GM19238 (cell line): ENCODE data around the gene PIK3R5.
"Not testable (repeated sequence)": the region's sequence is repeated elsewhere in the genome, so short reads cannot be mapped to it uniquely, and the experiment has no call there.

Source experiments
- DNase-seq: peaks from one replicate; pipeline ENCODE4 v3.0.0; 2011; ENCODE audit warnings: low spot score; ENCODE audit not compliant: insufficient read length

PIK3R5 gene

DNA sequence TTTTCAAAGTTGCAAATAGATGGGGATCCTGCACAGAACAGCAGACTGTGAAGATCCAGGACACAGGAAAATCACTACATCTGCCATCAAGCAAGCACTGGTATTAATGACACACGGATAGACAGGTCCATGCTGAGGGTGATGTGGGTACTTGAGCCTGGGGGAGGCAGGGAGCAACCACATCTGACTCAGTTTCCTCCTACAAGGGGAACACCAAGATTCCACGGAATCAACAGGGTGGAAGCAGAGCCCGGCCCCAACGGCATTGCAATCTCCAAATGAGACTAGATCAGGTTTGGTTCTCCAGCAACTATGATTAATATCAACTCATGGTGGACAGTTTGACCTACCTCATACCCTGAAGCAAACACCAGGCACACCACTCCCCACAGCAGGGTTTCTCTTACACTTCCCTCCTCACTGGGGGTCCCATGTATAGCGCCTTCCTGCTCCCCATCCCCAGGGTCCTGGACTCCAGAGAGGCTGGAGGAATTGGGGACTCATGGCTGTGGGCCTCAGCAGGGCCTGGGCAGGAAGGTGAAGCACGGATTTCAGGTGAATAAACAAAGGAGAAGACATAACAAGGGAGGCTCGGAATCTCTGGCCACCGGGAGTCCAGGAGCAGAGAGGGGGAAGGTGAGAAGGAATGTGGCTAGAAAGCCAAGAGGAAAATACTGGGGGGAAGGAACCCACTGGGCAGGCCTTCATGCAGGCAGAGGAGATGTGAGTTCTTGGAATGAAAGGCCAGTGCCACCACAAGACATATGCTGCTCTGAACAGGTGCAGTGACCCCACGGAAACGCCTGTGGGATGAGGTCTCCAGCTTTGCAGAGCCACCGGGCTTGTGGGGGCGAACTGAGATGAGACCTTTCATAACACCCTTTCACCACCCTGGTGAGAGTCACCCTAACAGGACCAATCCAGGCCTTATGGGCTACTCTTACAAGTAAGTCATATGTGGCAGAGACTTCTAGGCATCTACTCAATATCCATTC is 68.6 kb downstream of the PIK3R5 start:
- DNase-seq: no peak

DNA sequence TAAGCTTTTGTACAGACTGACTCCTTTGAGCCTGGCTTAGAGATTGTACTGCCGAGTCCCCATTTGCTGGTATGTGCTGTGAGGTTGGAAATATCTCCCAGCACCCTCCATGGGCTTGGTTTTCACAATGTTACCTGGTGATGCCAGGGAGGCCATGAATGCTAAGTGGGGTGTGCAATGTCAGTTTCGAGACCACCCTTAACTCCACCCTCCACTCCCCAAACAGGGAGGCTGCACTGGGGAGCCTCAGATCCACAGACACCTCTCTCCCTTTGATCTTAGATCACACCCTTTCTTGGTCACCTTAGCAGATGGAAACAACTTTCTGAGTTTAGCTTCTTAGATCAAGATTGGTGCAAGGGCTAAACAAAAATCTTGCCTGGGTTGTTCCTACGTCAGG is 69.4 kb downstream of the PIK3R5 start:
- no peak for DNase-seq

DNA sequence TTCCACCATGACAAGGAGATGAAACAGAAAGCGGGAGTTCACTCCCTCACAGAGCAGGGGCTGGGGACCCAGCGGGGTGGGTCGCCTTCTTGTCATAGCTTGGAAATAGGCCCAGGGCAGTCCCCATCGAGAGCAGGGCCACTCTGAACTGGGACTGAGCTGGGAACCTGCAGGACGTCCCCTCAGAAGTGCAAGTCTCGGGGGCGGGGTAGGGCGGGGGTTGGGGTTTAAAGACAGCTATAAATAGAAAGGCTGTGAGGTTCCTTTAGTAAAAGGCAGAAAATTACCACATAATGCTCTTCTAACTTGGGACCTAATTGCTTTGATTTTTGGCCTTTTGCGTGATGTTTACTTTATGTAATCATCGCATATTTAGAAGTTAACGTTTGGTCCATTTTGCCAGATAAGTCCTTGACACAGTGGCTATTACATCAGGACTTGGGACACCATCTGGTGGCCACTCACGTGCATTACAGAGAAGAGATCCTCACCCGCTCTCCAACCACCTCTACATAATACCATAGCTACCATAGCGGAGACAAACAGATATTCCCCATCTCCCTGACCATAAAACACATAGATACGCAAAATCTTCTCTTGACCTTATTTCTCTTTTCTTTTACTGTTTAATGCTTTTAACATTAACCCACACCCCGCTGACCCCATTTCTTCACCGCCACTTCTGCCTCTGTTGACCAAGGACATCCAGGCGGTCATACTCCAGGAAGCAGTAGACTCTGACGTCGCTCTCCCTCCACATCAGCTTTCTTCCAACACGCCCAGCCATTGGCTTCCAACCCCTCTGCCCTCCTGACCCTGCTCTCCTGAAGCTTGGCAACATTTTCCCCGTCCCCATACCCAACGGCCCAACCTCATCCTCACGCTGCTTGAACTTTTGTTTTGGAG is 70.6 kb downstream of the PIK3R5 start:
- peak; percentile 59 for DNase-seq

DNA sequence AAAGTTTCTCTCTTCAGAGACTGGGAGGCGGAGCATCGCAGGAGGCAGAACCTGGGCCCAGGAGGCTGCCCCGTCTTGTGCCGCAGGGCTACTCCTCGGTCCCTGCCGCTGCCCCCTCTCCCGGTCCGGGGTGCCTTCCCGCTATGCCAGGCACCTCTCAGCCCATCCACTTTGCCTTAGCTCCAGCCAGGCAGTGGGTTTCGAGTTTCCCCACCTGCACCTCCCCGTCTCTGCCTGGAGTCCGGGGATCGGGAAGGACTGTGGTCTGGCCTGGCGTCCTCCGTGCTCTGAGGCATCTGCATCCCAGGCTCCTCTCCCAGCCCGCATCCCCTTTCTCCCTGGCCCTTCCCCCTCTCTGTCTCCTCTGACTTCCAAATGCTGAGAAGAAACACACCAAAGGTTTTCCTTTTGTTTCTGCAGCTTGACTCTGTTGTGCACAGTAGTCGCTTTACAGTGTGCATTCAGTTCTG is 71.3 kb downstream of the PIK3R5 start:
- no peak for DNase-seq

DNA sequence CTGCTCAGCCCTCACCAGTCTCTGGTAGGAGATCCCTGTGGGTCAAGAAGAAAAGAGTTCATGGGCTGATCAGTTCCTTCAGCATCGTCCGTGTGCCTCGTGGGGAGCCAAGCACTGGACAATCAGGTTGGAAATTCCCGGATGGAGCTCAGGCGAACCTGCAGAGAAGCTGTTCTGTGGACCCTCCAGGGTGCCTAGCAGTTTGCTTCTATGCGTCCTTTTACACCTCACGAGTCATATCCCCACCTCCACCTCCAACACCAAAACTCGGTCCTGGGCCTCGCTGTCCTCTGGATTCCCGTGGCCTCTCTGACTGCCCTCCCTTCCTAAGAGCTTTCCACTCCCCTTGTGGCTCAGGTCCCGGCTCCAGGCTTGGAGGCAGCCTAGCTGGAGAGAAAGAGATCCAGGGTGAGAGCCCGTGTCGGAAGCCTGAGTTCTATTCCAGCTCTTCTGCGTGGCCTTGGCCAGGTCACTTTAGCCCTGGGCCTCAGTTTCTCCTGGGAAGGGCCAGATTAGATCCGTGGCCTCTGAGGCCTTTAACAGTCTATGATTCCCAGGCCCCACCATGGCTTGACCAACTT is 71.8 kb downstream of the PIK3R5 start:
- no peak for DNase-seq

DNA sequence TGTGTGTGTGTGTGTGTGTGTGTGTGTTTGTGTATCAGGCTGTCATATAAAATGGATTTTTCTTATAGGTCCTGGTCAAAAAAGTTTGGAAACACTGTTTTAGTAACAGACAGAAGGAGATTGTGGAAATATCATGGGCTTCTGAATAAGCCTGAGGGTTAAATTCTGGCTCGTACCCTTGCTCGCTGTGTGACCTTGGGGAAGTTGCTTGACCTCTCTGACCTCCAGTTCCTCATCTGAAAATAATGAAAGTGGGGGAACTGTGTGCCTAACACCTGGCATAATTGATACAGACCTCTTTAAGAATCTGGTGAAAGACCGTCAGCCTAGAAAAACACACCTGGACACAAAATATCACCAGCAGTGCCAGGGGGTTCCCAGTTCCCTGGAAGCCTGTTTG is 72.4 kb downstream of the PIK3R5 start:
- no peak for DNase-seq

DNA sequence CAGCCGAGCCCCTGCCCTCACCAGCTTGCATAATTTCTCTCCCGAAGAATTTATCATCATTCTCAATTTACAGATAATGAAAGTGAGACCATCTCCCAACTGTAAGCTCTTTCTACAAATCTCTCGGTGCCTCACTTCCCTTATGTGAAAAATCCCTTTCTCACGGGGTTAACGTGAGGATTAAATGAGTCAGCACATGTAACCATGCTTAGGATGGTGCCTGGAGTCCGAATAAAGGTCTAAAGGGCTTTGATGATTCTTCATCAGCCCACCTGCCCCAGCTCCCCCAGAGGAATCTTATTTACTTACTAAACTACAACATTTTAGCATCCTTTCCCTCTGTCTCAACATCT is 73.2 kb downstream of the PIK3R5 start:
- peak; percentile 54 for DNase-seq

DNA sequence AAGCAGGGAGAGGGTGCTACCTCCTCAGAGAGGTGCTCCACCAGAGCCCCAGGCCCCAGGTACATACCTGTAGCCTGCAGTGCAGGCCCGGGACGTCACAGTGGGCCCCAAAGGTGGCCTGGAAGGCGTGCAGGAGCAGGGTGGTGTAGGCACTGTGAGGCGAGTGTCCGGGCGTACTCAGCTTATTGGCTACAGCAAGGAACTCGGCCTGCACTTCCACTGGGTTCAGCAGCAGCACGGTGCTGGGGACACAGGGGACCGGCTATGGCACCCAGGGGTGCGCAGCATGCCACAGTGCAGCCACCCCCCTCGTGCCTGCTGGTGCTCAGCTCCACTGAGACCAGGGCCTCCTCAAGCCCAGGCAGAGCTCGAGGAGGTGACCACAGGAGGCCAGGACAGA is 74.8 kb downstream of the PIK3R5 start:
- no peak for DNase-seq

DNA sequence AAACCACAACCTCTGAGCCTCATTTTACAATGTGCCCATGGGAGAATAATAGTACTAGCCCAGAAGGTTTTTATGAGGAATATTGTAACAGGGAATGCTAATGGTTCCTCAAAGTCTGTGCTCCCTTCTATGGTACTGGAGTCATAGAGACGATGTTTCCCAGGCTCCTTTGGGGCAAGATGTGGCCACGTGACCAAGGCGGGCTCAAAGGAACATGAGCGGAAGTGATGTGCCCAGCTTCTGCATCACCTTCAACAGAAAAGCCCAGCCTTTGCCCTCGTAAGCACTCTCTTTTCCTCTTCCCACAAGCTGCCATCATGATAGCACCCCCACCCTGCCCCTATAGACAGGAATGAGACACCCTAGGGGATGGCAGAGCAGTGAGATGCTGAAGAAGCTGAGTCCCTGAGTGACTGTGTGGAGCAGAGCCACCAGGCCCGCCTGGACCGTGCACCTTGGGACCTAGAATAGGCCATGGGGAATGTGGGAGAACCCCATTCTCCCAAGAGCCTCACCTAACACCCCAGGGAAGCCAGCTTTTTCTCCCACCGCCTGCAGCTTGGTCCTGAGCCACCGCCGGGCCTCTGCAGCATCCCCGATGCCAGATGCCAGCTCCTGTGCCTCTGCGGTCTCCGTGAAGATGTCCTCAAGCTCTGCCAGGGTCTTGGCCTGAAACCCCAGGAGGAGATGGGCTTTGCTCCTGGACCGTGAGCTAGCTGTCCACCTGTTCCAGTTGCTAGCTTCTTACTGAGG is 75.9 kb downstream of the PIK3R5 start:
- no peak for DNase-seq

DNA sequence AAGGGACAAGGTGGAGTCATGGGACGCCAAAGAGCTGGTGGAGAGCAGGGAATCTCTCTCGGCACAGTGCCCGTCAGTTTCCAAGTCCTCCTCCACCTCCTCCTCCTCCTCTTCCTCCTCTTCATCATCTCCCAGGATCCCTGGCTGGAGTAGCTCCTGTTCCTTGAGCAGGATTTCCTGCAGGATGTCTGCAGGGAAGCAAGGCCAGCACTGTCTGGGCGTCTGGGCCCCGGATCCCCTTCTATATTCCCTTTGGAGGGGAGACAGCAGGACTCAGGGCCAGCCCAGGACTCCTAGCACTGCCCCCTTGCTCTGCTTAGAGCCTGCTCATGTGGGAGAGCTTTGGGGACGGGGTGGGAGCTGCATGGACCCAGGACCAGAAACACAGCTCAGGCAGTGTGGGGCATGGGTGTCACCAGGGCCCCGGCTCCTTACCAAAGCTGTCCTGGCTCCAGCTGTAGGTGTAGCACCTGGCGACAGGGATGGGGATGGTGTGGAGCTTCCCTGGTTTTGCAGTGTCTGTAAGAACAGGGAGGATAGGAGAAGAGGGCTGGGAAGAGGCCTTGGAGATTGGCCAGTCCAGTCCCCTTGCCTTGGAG is 76.7 kb downstream of the PIK3R5 start:
- no peak for DNase-seq

DNA sequence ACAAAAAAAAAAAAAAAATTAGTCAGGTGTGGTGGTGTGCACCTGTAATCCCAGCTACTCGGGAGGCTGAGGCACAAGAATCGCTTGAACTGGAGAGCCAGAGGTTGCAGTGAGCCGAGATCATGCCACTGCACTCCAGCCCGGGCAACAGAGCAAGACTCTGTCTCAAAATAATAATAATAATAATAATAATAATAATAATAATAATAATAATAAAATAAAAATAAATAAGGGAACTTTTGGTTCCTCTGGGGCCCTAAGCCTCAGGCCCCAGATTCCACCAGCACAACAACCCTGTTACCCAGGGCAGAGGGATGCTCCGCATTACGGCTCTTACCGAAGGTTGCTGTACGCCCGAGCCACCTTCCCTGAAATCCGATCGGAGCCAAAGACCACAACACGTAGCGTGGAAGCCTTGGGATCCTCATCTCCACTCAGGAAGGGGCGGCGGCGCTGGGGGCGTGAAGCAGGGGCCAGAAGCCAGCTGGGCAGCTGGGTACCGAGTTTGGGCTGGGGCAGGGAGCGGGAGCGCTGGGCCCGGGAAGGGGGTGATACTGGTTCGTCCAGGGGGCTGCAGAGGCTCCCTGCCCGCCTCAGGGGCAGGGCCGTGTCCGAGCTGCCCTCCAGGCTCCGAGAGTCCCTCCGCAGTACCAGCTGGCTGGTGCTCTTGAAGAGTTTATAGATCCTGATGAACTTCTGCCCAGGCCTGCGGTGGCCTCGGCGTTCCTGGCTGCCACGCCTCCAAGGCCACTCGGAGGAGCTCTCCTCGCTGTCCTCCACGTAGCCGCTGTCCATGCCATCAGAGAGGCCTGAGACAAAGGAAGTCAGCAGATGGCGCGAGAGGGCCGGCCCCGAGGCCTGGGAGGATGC is 77.4 kb downstream of the PIK3R5 start:
- DNase-seq: no peak

DNA sequence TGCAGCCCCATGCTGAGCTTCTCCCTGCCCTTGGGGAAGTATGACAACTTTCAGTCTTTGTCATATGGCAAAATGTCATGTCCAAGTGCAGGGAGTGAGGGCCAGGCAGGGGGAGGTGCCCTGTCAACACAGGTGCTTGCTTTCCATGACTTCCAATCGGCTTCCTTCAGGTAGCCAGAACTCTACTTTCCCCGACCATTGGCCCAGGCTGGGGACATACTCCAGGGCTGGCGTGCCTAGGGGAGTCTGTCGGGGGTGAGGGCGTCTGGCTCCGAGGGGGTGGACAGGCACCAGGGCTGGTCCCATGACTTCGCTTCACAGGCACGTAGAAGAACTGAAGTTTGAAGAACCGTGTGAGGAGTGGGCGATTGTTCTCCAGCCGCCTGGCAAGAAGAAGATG is 78.2 kb downstream of the PIK3R5 start:
- no peak for DNase-seq

DNA sequence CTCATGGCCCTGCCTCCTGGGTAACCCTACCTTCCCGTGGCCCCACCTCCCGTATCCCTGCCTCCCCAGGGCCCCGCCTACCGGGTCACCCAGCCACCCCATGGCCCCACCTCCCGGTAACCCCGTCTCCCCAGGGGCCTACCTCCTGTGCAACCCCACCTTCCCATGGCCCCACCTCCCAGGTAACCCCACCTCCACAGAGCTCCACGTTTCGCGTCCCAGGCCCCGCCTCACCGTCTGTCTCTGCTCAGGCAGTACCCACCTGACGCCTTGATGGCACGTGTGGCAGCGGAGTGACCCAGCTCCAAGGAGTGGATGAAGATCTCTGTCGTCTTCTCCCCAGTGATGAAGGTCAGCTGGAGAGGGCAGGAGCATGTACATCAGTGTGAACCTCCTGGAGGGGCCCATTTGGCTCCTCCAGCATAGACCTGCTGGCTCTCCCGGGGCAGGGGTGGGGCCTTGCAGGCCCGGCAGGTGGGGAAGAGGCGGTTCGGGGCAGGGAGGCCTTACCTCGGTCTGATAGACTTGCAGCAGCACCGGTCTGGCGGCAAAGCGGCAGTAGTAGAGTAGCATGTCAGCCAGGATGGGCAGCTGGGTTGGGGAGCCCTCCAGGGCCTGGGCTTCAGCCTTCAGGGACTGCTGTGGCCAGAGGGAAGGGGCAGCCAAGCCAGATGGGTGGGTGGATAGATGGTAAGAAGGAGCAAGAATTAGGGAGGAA is 79.4 kb downstream of the PIK3R5 start:
- DNase-seq: no peak

DNA sequence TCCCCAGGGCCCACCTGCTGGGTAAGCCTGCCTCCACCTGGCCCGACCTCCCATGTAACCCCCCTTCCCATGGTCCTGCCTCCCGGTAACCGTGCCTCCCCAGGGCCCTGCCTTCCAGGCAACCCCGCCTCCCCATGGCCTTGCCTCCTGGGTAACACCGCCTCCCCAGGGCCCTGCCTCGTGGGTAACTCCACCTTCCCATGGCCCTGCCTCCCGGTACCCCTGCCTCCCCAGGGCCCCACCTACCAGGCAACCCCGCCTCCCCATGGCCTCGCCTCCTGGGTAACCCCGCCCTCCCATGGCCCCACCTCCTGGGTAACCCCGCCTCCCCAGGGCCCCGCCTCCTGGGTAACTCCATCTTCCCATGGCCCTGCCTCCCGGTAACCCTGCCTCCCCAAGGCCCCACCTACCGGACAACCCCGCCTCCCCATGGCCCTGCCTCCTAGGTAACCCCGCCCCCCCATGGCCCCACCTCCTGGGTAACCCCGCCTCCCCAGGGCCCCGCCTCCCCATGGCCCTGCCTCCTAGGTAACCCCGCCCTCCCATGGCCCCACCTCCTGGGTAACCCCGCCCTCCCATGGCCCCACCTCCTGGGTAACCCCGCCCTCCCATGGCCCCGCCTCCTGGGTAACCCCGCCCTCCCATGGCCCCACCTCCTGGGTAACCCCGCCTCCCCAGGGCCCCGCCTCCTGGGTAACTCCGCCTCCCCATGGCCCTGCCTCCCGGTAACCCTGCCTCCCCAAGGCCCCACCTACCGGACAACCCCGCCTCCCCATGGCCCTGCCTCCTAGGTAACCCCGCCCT is 80.1 kb downstream of the PIK3R5 start:
- not testable (repeated sequence) for DNase-seq

DNA sequence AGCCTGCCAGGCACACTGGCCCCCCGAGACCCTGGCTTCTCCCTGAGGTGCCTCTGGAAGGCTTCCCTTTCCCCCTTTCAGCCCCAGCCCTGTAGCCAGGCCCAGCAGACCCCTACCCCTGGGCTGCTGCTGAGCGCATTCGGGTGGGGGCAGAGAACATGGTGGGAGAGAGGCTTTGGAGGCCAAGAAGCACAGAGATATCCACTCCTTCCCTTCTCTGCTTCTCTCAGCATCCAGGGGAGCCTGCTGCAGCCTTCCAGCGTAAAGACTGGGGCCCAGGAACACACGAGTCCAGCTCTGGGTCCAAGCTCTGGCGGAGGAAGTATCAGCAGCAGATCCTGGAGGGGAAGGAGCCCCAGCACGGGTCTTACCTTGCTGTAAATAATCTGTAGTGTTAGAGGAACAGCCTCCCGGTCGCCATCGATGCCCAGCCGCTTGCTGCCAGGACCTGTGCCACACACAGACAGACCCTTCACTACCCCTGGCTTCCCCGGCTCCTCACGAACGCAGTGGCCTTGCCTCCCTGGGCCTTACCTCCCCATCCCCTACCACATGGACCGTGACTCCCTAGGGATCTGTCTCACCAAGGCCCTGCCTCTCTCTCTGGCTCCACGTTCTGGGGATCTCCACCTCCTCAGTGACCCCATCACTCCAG is 81.0 kb downstream of the PIK3R5 start:
- DNase-seq: no peak

DNA sequence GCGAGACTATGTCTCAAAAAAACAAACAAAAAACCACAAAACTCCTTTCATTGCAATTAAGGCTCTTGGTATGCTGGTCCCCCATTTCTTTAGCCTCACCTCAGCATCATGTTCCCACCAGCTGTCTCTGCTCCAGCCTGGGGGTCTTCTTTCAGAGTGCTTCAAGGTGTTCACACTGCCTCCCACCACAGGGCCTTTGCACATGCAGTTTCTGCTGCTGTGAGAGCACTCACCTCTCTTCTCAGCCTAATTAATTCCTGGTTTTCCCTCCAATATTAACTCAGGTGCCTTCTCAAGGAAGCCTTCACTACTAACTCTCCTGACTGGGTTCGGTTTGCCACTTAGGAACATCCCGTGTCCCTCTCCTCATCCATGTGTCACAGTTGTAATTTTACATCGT is 82.2 kb downstream of the PIK3R5 start:
- no peak for DNase-seq

DNA sequence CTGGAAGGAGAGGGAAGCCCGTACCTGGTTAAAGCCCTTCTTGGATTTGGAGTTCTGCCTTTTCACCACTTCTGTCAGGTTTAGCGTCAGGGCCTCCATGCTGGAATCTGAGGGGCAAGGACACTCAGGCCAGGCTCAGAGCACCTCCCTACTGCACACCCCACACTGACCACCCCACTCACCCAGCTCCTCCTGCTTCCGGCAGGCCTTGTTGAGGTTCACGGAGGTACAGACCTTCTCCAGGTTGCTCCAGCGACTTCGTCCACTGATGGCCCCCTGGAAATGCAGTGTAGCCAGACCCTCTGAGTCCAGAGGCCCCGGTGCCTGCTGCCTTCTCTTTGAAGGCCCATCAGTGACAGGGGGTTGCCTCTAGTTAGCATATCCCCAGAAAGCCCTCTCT is 83.9 kb downstream of the PIK3R5 start:
- DNase-seq: no peak

DNA sequence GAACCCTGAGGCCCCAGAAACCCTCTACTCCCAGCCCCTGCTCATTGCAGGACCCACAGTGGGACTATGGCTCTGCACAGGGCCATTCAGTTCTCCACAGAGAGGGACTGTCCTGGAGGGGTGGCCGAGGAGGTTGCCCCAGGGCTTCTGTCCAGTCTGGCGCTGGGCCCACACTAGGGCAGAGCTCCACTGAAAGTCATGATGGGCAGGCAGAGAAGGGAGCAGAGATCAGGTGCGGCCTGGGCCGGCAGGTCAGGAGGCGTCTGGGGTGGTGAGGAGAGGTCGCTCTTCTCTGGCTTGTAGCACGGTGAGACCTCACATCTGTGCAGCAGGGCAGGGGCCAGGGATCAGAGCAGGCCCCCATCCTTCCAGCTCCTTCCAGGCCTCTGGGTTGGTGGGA is 85.0 kb downstream of the PIK3R5 start:
- no peak for DNase-seq
